ENCODE measurements around the gene MTURN.
"Not testable (repeated sequence)": the region's sequence is repeated elsewhere in the genome, so short reads cannot be mapped to it uniquely, and the experiment has no call there.

Gene MTURN

GRCh38 chr7:30181211-30181610 is 46.4 kb downstream of the MTURN start:
- DNase-seq: no peak

GRCh38 chr7:30181736-30182522 is 47.1 kb downstream of the MTURN start:
- no peak for DNase-seq

- no peak for DNase-seq
Measured at GRCh38 chr7:30182814-30183213, 48.0 kb downstream of the MTURN start.

DNA sequence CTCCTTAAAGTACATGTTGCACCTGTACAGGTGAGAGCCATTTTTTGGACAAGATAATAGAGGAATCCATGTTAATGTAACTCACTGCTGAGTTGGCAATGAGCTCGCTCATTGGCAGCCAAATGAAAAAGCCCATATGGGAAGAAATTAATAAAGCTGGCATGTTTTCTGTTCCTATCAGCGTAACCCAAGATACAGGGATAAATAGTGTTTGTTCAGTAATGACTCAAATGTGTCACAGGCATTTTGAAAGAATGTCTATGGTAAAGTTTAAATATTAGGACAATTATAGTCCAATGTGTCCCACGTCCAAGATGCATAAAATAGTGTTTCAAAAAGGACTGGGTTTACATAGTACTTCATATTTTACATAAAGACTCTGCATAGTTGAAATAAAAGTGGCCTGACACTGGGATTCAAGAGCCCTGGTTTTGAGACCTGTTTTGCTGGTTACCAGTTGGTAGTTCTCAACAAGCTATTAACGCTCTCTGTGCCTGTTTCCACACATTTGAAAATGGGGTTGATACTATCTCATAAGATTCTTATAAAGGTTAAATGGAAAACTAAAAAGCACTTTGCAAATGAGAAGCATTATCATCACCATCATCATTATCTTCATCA is 49.1 kb downstream of the MTURN start:
- no peak for DNase-seq

DNA sequence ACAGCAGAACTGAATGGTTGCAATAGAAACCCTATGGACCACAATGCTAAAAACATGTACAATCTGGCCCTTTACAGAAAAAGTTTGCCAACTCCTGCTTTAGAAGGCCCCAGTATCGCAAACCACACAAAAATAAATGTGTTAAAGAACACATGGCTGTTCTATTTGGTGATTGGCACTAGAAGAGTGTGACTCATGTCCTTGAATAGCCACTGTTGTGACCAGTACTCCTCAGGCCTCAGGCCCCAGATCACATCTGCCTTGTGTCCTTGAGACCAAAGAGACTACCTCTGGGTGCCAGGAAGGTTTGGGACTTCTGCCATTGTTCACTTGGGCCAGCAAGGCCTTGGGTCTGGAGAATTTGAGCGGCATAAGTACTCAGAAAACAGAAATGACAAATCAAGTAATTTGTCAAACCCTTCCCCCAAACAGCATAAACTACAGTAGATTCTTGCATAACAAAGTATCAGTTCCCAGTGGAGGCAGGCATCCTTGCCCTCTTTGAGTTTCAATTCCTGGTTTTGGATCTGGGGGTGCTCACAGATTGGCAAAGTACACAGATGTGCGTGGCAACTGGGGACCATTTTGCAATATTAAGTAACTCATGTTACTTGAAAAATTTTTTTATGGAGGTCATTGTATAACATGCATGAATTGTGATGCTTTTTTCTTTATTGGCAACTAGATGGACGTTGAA is 50.2 kb downstream of the MTURN start:
- no peak for DNase-seq

DNA sequence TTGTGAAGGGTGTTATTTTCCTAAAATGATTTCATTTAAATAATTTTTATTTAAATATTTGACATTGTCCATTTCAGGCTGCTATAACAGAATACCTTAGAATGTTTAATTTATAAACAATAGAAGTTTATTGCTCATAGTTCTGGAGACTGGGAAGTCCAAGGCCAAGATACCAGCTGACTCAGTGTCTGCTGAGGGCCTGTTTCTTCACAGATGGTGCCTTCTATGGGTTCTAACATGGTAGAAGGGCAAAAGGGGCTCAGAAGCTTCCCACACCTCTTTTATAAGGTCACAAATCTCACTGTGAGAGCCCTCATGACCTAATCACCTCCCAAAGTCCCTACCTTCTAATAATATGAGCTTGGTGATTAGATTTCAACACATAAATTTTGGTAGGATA is 50.7 kb downstream of the MTURN start:
- no peak for DNase-seq

DNA sequence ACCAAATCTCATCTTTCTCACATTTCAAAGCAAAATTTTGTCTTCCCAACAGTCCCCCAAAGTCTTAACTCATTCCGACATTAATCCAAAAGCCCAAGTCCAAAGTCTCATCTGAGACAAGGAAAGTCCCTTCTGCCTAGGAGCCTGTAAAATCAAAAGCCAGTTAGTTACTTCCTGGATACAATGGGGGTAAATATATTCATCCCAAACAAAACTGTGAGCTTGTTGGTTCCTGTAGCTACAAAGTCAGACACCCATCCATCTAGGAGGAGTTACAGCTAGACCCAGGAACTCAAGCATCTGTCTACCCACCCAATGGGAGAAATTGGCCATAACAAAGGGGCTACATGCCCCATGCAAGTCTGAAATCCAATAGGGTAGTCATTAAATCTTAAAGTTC is 51.9 kb downstream of the MTURN start:
- no peak for DNase-seq

DNA sequence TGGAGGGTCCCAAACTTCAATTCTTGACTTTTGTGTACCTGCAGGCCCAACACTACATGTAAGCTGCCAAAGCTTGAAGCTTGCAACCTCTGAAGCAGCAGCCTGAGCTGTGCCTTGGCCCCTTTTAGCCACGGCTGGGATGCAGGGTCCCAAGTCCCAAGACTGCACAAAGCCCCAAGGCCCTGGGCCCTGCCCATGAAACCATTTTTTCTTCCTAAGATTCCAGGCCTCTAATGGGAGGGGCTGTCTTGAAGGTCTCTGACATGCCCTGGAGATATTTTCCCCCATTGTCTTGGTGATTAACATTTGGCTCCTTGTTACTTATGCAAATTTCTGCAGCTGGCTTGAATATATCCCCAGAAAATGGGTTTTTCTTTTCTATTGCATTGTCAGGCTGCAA is 52.7 kb downstream of the MTURN start:
- no peak for DNase-seq

GRCh38 chr7:30188381-30188780 is 53.6 kb downstream of the MTURN start:
- DNase-seq: not testable (repeated sequence)

GRCh38 chr7:30188811-30189210 is 54.0 kb downstream of the MTURN start:
- no peak for DNase-seq

GRCh38 chr7:30191809-30192208 is 57.0 kb downstream of the MTURN start:
- DNase-seq: no peak

DNA sequence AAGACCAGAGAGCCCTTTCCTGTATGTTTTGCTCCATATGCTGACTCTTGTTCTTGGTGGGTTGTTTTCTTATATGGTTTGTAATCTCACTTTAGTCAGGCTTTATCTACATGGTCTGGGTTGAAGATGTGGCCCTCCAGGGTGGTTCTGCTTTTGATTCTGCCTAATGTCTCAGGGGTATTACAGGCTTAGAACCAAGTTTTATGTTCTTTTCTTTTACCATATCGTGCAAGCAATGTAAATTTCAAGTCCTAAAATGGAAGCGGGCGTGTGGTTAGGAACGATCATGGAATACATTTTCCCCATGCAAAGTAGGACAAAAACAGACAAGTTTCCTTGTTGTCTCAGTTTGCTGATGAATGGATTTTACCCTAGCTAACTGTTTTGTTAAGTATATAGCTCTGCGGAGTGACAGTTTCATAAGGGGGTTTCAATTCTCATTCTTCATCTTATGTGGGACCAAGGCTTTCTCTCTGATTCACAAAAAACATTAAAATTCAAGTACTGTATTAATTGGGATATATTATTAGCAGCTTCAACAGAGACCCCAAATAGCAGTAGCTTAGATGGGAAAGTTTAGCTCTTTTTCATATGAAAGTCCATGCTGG is 58.7 kb downstream of the MTURN start:
- no peak for DNase-seq

DNA sequence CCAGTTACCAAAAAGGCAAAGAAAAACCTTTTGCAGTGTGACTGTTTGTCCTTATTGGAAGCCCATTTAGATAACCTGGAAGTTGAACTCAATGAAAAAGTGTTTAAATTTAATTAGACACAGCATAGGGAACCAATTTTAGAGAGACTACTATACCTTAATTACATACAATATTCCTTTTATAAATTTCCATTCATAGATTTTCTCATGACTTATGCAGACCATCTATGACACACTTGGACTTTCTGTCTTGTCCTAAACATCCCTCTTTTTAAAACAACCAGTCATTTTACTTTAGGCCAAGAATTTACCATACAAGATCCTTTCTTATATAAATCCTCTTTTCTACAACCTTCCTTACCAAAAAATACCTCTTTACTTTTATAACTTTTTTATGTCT is 61.6 kb downstream of the MTURN start:
- DNase-seq: no peak

DNA sequence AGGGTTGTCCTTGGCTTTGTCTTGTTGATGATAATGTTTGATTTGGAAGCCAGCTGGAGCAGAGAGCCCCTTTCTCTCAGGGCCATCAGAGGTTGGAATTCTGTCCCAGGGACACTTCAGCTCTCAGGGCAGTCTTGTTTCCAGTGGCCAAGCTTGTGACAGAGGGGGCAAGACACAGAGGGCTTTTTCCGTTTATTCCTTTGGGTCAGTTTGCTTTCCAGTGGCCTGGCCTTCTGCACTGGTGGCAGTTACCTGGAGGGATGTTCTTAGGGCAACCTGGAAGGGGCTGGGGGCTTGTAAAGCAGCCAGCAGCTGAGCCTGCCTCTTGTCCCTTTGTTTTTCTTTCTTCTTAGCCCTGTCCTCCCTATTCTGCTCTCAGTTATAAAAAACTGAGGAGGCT is 62.7 kb downstream of the MTURN start:
- no peak for DNase-seq

DNA sequence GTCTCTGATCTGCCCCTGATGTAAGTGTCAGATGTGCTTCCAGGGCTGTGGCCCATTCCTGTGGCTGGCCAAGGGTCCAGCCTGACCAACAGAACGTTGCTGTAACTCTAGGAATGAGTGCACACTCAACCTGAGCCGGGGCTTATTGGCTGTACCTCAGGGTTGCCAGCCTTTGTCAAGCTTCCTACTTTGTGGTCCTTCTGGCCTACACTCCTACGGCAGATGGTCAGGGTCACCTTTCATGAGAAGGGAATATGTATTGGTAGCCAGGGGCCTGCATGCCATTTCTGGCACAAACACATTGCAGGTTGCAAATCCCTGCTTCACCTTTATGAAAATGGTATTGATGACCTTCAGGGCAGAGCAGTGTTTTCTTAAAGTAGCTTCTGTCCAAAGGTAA is 64.5 kb downstream of the MTURN start:
- DNase-seq: no peak

GRCh38 chr7:30200591-30200990 is 65.8 kb downstream of the MTURN start:
- no peak for DNase-seq

- DNase-seq: no peak
Measured at GRCh38 chr7:30201161-30201666, 66.4 kb downstream of the MTURN start.

GRCh38 chr7:30201921-30202320 is 67.1 kb downstream of the MTURN start:
- no peak for DNase-seq

DNA sequence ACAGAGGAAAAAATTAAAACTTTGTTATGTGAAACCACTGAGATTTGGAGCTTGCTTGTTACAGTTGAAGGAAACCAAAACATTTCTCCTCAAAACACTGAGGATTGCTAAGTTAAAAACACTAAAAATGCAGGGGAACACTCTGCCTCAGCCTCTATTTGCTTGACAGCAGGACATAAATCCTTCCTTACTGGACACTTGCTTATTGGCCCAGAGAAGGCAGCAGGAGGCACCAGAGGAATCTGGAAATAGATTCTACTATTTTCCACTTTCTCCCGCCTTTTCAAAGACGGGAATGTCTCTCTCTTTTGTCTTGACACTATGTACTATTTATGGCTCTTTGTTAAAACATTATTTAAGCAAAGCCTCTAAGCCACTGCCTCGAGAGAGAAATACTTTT is 67.9 kb downstream of the MTURN start:
- DNase-seq: no peak

DNA sequence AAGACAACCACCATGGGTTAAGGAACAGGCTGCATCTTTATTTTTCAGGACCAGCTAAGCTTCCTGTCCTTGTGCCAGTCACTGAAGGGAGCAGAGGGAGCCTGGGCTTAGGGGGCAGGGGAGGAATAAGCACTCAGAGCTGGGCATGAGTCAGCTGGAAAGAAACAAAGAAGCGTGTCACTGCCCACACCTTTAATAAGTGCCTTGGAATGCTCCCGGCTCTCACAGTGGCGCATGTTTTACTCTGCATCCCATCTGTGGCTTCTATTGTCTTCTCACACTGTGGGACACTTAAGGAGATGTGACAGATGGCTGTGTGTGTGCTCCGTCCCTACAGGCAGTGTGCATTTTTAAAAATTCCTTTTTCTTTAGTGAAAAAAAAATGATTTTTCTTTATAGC is 71.7 kb downstream of the MTURN start:
- DNase-seq: no peak

DNA sequence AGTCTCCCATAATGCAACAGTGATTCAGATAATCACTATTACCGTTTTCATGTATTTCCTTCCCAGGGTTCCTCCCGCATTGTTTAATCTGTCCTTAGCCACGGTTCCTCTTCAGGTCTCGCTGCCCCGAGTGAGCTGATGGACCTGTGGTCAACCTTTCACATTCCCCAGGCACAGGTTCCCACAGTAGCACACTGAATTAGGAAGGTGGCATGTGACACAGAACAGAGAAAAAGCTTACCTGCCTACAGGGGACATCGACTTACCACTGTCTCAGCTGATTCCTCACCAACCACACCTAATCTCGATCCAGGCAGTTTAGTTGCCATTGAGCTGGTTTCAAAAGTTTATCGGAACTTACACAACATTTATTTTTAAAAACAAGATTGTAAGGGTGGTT is 72.2 kb downstream of the MTURN start:
- DNase-seq: no peak

DNA sequence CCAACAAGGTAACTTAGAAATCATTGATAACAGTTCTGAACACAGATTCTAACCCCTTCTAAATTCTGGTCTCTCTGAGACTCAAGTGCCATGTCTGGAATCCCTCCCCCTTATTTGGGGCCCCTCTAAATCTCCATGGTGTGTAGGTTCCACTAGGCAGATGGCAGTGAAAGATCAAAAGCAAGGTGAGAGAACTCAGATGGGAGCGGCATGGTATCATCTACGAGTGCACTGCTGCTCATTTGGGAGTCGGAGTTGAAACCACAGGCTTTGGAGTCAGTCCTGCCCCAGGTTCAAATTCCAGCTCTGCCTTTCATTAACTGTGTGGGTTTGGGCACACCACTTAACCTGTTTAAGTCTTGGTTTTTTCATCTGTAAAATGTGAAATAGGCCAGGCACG is 72.6 kb downstream of the MTURN start:
- no peak for DNase-seq

- DNase-seq: no peak
Measured at GRCh38 chr7:30209951-30210350, 75.2 kb downstream of the MTURN start.
